Osteocyte (in vitro differentiated cells): Measurements from ENCODE around the gene AMPD2. TPM values are rescaled to one million over a fixed set of nuclear protein-coding genes. Genes with fewer than 3 reads are reported as not detected.
A peak's percentile ranks its signal among the peaks of the same experiment; 100 is the strongest.

Source experiments
- DNase-seq: peaks from one replicate; pipeline ENCODE4 v3.0.0; 2021; ENCODE audit warnings: mixed read lengths; ENCODE audit not compliant: unreplicated experiment; ENCODE audit errors: extremely low spot score
- H3K27ac Mint-ChIP-seq: one replicate; pipeline ENCODE4 v1.8.0; 2021; ENCODE audit warnings: mild to moderate bottlenecking, mixed read lengths; ENCODE audit not compliant: unreplicated experiment
- H3K27me3 Mint-ChIP-seq: one replicate; pipeline ENCODE4 v1.8.0; 2021; ENCODE audit warnings: mixed read lengths; ENCODE audit not compliant: unreplicated experiment
- H3K36me3 Mint-ChIP-seq: one replicate; pipeline ENCODE4 v1.8.0; 2021; ENCODE audit warnings: mixed read lengths; ENCODE audit not compliant: unreplicated experiment
- H3K4me1 Mint-ChIP-seq: one replicate; pipeline ENCODE4 v1.8.0; 2021; ENCODE audit warnings: mixed read lengths; ENCODE audit not compliant: unreplicated experiment
- H3K4me3 Mint-ChIP-seq: one replicate; pipeline ENCODE4 v1.8.0; 2021; ENCODE audit warnings: mild to moderate bottlenecking, moderate library complexity, mixed read lengths; ENCODE audit not compliant: unreplicated experiment
- H3K9me3 Mint-ChIP-seq: one replicate; pipeline ENCODE4 v1.8.0; 2021; ENCODE audit warnings: mixed read lengths; ENCODE audit not compliant: unreplicated experiment
- total RNA-seq: library from RNA; stranded (reverse); gene quantifications from 2 replicates; pipeline ENCODE4 v1.2.1, GENCODE V29; 2021
- TF ChIP-seq, protein P1 (sequence below): fragments of 200-600 bp; sonication (generic); IDR thresholded peaks from 2 replicates; pipeline ENCODE4 v1.5.0; 2021; ENCODE audit warnings: antibody characterized with exemption, mild to moderate bottlenecking, moderate library complexity

The AMPD2 gene
- total RNA-seq, 1 donor from 2014 or later, result 64.0 TPM

- peak; percentile 72 for DNase-seq
- H3K36me3 Mint-ChIP-seq, result peaks cover 37% of the 10 kb centered on the region
- no peaks in the 10 kb centered on the region for H3K9me3 Mint-ChIP-seq
- no peaks in the 10 kb centered on the region for H3K27me3 Mint-ChIP-seq
- H3K27ac Mint-ChIP-seq, result no peak overlapping the region
- H3K4me3 Mint-ChIP-seq, result no peak overlapping the region
- peaks cover 17% of the 10 kb centered on the region for H3K4me1 Mint-ChIP-seq
- TF ChIP-seq, protein P1, sequence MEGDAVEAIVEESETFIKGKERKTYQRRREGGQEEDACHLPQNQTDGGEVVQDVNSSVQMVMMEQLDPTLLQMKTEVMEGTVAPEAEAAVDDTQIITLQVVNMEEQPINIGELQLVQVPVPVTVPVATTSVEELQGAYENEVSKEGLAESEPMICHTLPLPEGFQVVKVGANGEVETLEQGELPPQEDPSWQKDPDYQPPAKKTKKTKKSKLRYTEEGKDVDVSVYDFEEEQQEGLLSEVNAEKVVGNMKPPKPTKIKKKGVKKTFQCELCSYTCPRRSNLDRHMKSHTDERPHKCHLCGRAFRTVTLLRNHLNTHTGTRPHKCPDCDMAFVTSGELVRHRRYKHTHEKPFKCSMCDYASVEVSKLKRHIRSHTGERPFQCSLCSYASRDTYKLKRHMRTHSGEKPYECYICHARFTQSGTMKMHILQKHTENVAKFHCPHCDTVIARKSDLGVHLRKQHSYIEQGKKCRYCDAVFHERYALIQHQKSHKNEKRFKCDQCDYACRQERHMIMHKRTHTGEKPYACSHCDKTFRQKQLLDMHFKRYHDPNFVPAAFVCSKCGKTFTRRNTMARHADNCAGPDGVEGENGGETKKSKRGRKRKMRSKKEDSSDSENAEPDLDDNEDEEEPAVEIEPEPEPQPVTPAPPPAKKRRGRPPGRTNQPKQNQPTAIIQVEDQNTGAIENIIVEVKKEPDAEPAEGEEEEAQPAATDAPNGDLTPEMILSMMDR, result no peak
These were observed 8.2 kb downstream of the AMPD2 start for GRCh38 chr1:109627692-109628399.

DNA sequence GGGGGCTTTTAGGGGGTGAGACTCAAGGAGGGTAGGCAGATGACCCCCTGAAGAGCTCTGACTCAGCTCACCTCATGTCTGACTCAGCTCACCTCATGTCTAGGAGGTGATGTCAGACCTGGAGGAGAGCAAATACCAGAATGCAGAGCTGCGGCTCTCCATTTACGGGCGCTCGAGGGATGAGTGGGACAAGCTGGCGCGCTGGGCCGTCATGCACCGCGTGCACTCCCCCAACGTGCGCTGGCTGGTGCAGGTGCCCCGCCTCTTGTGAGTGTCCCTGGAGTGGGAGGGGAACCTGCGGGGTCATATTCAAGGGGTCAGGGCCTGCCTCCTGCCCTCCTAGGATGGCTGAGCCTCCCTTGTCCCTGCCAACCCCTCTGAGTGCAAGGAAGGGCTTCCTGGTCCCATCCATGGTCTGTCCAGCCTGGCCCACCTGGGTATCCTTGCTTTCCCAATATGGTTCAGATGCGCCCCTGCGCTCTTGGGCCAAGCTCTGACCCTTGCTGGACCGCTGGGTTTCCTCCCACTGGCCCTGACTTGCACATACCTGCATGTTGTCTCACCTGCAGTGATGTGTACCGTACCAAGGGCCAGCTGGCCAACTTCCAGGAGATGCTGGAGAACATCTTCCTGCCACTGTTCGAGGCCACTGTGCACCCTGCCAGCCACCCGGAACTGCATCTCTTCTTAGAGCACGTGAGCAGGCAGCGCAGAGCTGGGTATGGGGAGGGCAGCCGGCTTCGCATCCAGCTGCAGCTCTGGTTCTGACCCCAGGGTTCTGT, 9.1 kb downstream of the AMPD2 start:
- H3K27ac Mint-ChIP-seq, result no peak overlapping the region
- H3K9me3 Mint-ChIP-seq, result no peaks in the 10 kb centered on the region
- TF ChIP-seq, protein P1, result no peak
- H3K36me3 Mint-ChIP-seq, result peaks cover 39% of the 10 kb centered on the region
- no peaks in the 10 kb centered on the region for H3K27me3 Mint-ChIP-seq
- no peak for DNase-seq
- no peak overlapping the region for H3K4me3 Mint-ChIP-seq
- H3K4me1 Mint-ChIP-seq, result peaks cover 9% of the 10 kb centered on the region

DNA sequence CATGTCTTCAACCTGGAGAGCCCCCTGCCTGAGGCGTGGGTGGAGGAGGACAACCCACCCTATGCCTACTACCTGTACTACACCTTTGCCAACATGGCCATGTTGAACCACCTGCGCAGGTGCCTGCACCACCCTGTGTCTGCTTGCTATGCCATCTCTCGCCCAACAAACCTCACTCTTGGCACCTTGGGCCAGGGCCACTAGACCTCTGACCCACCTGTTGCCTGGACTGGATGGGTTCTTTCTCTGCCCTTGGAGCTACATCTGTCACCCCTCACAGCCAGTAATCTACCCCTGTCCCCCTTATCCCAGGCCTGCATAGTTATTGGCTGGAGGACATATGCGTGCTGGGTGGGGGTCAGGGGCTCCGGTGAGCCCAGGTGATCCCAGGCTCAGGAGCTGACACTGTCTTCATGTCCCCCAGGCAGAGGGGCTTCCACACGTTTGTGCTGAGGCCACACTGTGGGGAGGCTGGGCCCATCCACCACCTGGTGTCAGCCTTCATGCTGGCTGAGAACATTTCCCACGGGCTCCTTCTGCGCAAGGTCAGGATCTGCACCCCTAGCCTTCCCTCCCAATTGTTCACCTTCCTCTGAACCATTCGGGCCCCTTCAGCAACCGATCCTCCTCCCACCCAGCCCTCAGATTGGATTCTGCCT, 9.9 kb downstream of the AMPD2 start:
- Mint-ChIP-seq H3K4me3 (no peak overlapping the region), H3K36me3 (peaks cover 39% of the 10 kb centered on the region), H3K9me3 (no peaks in the 10 kb centered on the region), H3K27me3 (no peaks in the 10 kb centered on the region), H3K4me1 (peaks cover 2% of the 10 kb centered on the region), H3K27ac (no peak overlapping the region)
- no peak for DNase-seq
- TF ChIP-seq, protein P1, result no peak

- no peaks in the 10 kb centered on the region for H3K9me3 Mint-ChIP-seq
- H3K4me3 Mint-ChIP-seq, result no peak overlapping the region
- peaks cover 2% of the 10 kb centered on the region for H3K4me1 Mint-ChIP-seq
- no peak overlapping the region for H3K27ac Mint-ChIP-seq
- H3K27me3 Mint-ChIP-seq, result no peaks in the 10 kb centered on the region
- TF ChIP-seq, protein P1, result peak; percentile 47
- no peak for DNase-seq
- H3K36me3 Mint-ChIP-seq, result peaks cover 39% of the 10 kb centered on the region
These were observed 10.7 kb downstream of the AMPD2 start for GRCh38 chr1:109630081-109630897.
